Measurements from ENCODE around the gene CFAP61.

GRCh38 chr20:20065361-20065760 lies 13.0 kb downstream of the CFAP61 start:
- no peak for TF ChIP-seq CTCF (IDR thresholded peaks at IDR 0.05)
- TF ChIP-seq POLR2A (IDR thresholded peaks at IDR 0.05), result no peak

Measured in suprapubic skin (tissue), 3 donors.